ENCODE data around the gene MSL3.

- no peak for TF ChIP-seq SP1 (CRISPR knock-in tag; conservative IDR thresholded peaks at IDR 0.05)
- no peak for TF ChIP-seq OVOL2 (CRISPR knock-in tag; IDR thresholded peaks at IDR 0.05; ENCODE audit: borderline replicate concordance)
- no peak for TF ChIP-seq FOXK1 (CRISPR knock-in tag; IDR thresholded peaks at IDR 0.05)
- TF ChIP-seq, protein P1, sequence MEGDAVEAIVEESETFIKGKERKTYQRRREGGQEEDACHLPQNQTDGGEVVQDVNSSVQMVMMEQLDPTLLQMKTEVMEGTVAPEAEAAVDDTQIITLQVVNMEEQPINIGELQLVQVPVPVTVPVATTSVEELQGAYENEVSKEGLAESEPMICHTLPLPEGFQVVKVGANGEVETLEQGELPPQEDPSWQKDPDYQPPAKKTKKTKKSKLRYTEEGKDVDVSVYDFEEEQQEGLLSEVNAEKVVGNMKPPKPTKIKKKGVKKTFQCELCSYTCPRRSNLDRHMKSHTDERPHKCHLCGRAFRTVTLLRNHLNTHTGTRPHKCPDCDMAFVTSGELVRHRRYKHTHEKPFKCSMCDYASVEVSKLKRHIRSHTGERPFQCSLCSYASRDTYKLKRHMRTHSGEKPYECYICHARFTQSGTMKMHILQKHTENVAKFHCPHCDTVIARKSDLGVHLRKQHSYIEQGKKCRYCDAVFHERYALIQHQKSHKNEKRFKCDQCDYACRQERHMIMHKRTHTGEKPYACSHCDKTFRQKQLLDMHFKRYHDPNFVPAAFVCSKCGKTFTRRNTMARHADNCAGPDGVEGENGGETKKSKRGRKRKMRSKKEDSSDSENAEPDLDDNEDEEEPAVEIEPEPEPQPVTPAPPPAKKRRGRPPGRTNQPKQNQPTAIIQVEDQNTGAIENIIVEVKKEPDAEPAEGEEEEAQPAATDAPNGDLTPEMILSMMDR (IDR thresholded peaks at IDR 0.05), result no peak
- no peak for TF ChIP-seq TEAD4 (CRISPR knock-in tag; IDR thresholded peaks at IDR 0.05)
- TF ChIP-seq, protein P2, sequence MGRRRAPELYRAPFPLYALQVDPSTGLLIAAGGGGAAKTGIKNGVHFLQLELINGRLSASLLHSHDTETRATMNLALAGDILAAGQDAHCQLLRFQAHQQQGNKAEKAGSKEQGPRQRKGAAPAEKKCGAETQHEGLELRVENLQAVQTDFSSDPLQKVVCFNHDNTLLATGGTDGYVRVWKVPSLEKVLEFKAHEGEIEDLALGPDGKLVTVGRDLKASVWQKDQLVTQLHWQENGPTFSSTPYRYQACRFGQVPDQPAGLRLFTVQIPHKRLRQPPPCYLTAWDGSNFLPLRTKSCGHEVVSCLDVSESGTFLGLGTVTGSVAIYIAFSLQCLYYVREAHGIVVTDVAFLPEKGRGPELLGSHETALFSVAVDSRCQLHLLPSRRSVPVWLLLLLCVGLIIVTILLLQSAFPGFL (CRISPR knock-in tag; IDR thresholded peaks at IDR 0.05; ENCODE audit: borderline replicate concordance), result no peak
- TF ChIP-seq CREM (CRISPR knock-in tag; IDR thresholded peaks at IDR 0.05), result no peak
These were observed 32.2 kb upstream of the MSL3 start for GRCh38 chrX:11725631-11726442.
